IPS-18c (cell line): Measurements from ENCODE around the gene CEACAM21.

ENCODE experiments used
- H3K4me3 ChIP-seq: 2 replicates; pipeline ENCODE4 v1.7.0; 2013; ENCODE audit warnings: low read depth, mild to moderate bottlenecking, low read length, moderate library complexity; ENCODE audit not compliant: insufficient read depth
- H3K9me3 ChIP-seq: one replicate; pipeline ENCODE4 v1.6.1; 2013; ENCODE audit warnings: mild to moderate bottlenecking, low read length, moderate library complexity; ENCODE audit not compliant: control insufficient read depth, insufficient read depth

Gene CEACAM21

GRCh38 chr19:41597600-41598041 is 21.7 kb downstream of the CEACAM21 start:
- H3K4me3 ChIP-seq, result no peak overlapping the region
- H3K9me3 ChIP-seq, result no peaks in the 10 kb centered on the region

- Histone ChIP-seq H3K4me3 (no peak overlapping the region), H3K9me3 (no peaks in the 10 kb centered on the region)
Measured at GRCh38 chr19:41599175-41599966, 23.4 kb downstream of the CEACAM21 start.

- Histone ChIP-seq H3K4me3 (no peak overlapping the region), H3K9me3 (no peaks in the 10 kb centered on the region)
Measured at GRCh38 chr19:41601771-41602170, 25.8 kb downstream of the CEACAM21 start.

DNA sequence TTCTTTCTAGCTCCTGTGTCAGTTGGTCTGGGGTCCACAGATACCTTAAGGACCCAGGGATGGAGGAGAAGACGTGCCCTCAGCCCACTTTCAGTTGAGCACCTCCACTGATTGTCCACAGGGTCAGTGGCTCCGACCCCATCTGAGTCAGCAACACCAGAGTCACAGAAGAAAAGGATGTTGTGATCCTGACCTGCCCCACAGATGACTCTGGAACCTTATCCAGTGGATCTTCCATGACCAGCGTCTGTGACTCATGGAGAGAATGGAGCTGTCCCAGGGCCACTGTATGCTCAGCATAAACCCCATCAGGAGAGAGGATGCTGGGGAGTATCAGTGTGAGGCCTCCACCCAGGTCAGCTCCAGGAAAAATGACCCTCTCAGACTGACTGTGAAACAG is 28.9 kb downstream of the CEACAM21 start:
- Histone ChIP-seq H3K4me3 (no peak overlapping the region), H3K9me3 (peaks cover 2% of the 10 kb centered on the region)

- H3K9me3 ChIP-seq, result peaks cover 2% of the 10 kb centered on the region
- H3K4me3 ChIP-seq, result no peak overlapping the region
Measured at GRCh38 chr19:41606215-41606837, 30.4 kb downstream of the CEACAM21 start.

DNA sequence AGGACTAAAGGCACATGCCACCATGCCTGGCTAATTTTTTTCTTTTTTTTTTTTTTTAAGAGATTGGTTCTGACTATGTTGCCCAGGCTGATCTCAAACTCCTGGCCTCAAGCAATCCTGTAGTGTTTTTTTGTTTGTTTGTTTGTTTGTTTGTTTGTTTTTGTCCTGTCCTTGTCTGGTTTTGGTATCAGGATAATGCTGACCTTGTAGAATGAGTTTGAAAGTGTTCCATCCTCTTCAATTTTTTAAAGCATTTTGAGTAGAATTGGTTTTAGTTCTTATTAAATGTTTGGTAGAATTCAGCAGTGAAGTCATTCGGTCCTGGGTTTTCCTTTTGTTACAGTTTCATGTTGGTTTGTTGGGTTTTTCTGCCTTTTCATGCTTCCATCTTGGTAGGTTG is 31.7 kb downstream of the CEACAM21 start:
- peaks cover 2% of the 10 kb centered on the region for H3K9me3 ChIP-seq

GRCh38 chr19:41610789-41611188 is 34.8 kb downstream of the CEACAM21 start:
- Histone ChIP-seq H3K4me3 (no peak overlapping the region), H3K9me3 (peaks cover 2% of the 10 kb centered on the region)

More for the DNA sequence above, 31.7 kb downstream of the CEACAM21 start:
- H3K4me3 ChIP-seq, result no peak overlapping the region

GRCh38 chr19:41612483-41612882 is 36.5 kb downstream of the CEACAM21 start:
- H3K9me3 ChIP-seq, result no peaks in the 10 kb centered on the region
- no peak overlapping the region for H3K4me3 ChIP-seq

GRCh38 chr19:41615207-41615606 is 39.2 kb downstream of the CEACAM21 start:
- no peak overlapping the region for H3K4me3 ChIP-seq
- no peaks in the 10 kb centered on the region for H3K9me3 ChIP-seq

DNA sequence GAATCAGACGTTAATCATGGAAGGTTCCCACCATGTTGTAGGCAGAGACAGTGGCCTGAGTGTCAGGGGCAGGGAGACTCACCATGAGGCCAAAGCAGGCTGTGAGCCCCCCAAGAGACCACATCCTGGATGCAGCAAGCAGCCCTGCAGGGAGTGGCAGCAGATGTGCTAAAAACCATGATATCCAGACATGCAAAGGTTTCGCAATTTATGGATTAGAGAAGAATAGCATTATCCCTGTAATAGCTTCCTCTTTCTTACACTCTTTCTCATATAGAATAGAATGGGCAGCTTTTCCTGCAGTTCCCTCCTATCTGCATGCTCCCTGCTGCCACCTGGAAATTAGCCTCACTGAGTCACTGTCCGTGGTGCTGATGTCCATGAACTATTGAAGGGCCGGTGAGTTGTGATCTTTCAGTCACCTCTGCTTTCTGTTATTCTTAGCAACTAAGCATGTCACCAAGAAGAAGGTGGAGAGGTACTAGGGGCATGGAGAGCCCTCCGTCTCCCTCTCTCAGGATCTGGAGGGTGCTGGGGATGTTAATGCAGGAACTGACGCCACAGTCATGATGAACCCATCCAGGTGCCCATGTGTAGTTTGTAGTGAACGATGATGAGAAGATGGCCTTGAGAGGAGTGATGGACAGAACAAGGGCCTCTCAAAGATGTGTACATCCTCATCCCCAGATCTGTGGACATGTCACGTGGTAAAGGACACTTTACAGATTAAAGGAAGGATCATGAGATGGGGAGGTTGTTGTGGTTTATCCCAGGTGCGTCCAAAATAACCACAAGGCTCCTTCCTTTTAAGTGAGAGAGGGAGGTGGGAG is 41.0 kb downstream of the CEACAM21 start:
- Histone ChIP-seq H3K4me3 (no peak overlapping the region), H3K9me3 (no peaks in the 10 kb centered on the region)

- Histone ChIP-seq H3K9me3 (no peaks in the 10 kb centered on the region), H3K4me3 (no peak overlapping the region)
Measured at GRCh38 chr19:41617941-41618730, 42.2 kb downstream of the CEACAM21 start.

GRCh38 chr19:41619018-41619556 is 43.1 kb downstream of the CEACAM21 start:
- no peak overlapping the region for H3K4me3 ChIP-seq
- no peaks in the 10 kb centered on the region for H3K9me3 ChIP-seq

- no peaks in the 10 kb centered on the region for H3K9me3 ChIP-seq
- H3K4me3 ChIP-seq, result no peak overlapping the region
Measured at GRCh38 chr19:41620171-41620570, 44.2 kb downstream of the CEACAM21 start.

DNA sequence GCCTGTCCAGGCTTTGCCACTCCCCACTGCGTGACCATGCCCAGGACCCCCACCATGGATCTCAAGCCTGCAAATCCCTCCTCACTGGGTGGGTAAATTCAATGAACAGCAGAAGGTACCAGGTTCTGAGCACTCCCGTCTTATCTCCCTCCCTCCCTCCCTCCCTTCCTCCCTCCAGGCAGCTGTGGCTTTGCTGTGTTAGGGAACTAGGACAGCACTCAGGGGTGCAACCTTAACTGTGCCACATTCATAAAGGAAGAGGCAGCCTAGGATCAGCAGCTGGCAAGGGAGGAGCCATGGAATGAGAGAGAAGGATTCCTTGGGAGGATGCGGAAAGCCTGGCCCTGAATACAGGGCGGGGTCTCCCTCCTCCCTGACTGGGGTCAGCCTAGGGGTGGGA is 45.3 kb downstream of the CEACAM21 start:
- Histone ChIP-seq H3K9me3 (no peaks in the 10 kb centered on the region), H3K4me3 (no peak overlapping the region)

GRCh38 chr19:41621654-41622053 is 45.7 kb downstream of the CEACAM21 start:
- no peaks in the 10 kb centered on the region for H3K9me3 ChIP-seq
- no peak overlapping the region for H3K4me3 ChIP-seq

GRCh38 chr19:41623360-41623759 is 47.4 kb downstream of the CEACAM21 start:
- H3K4me3 ChIP-seq, result no peak overlapping the region
- H3K9me3 ChIP-seq, result no peaks in the 10 kb centered on the region

DNA sequence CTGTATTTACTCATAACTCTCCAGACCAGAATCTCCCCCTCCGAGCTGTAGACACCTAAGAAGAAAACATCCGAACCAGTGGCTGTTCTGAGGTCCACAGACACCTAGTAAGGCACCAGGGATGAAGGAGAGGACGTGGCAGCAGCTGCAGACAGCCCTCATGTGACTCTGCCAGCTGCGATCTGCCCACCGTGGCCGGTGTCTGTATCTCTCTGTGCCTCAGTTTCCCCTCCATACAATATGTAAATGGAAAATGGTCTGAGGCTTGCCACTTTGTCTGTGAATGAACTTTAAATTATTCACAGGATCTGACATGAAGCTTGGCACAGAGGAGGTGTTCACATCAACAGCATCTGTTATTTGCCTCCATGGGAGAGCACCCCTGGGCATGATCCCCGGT is 48.5 kb downstream of the CEACAM21 start:
- Histone ChIP-seq H3K4me3 (no peak overlapping the region), H3K9me3 (no peaks in the 10 kb centered on the region)
